Stimulated activated naive CD8-positive, alpha-beta T cell treated with anti-CD3 and anti-CD28 coated beads, Interleukin-15, Interleukin-2, amounts not matched to agents 100 ng/mL and 50 ng/mL, for 24 hours (primary cell): Measurements from ENCODE around the gene SLC27A3.

Experiments used
- H3K27ac Mint-ChIP-seq: one replicate; pipeline ENCODE4 v1.8.0; 2021; ENCODE audit warnings: mild to moderate bottlenecking, mixed read lengths
- H3K27me3 Mint-ChIP-seq: one replicate; pipeline ENCODE4 v1.8.0; 2021; ENCODE audit warnings: mixed read lengths
- H3K36me3 Mint-ChIP-seq: one replicate; pipeline ENCODE4 v1.8.0; 2021; ENCODE audit warnings: low read depth, mixed read lengths
- H3K4me1 Mint-ChIP-seq: one replicate; pipeline ENCODE4 v1.8.0; 2021; ENCODE audit warnings: low read depth, mixed read lengths
- H3K4me3 Mint-ChIP-seq: one replicate; pipeline ENCODE4 v1.8.0; 2021; ENCODE audit warnings: mild to moderate bottlenecking, mixed read lengths
- H3K9me3 Mint-ChIP-seq: one replicate; pipeline ENCODE4 v1.8.0; 2021; ENCODE audit warnings: mixed read lengths

SLC27A3 gene

DNA sequence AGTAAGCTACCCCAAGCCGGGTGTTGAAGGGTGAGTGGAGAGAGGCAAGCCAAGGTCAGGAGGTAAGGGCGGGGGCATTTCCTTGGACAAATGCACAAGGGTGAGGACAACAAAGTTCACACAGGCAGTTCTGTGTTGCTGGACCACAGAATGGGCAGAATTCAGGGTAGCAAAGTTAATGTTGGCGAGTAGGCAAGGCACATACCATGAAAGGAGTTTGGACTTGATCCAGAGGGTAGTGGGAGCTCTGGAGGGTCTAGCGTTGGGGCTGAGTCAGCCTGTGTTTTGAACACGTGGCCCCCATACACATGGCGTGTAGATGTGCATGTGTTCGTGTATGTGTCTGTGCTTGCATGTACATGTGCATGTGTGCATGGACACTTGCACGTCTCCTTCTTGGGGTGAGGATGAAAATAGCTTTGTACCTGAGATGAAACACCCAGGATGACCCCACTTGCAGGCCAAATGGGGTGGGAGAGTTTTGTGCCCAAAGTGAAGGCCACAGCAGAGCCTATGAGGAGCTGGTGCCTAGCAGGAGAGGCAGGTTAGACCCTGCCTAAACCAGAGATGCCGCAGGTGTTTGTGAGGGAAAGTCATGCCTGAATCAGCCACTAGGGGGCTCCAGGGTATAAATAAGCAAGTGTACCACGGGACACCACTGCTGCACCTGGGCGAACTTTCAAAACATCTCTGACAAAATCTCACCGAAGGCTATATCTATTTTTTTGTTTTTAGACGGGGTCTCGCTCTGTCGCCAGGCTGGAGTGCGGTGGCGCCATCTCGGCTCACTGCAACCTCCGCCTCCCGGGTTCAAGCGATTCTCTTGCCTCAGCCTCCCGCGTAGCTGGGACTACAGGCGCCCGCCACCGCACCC, 21.8 kb downstream of the SLC27A3 start:
- Mint-ChIP-seq H3K36me3 (no peaks in the 10 kb centered on the region), H3K27me3 (no peaks in the 10 kb centered on the region), H3K27ac (no peak overlapping the region), H3K9me3 (no peaks in the 10 kb centered on the region), H3K4me1 (peaks cover 12% of the 10 kb centered on the region), H3K4me3 (no peak overlapping the region)

DNA sequence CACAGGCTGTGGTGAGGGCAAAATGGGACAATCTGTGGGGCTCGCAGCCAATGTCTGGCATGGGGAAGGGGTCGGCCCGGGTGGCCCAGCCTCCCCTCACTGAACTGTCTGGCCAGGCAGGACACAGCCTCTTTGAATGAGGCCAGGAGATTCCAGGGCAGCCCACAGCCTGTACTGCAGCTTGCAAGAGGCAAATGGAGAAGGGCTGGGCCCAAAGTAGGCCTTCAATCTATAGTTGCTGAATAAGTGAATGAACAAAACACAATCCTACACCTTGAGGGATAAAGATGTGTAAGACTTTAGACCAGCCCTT, 23.2 kb downstream of the SLC27A3 start:
- Mint-ChIP-seq H3K9me3 (no peaks in the 10 kb centered on the region), H3K27me3 (no peaks in the 10 kb centered on the region), H3K4me1 (peaks cover 10% of the 10 kb centered on the region), H3K36me3 (peaks cover 2% of the 10 kb centered on the region), H3K27ac (no peak overlapping the region), H3K4me3 (no peak overlapping the region)

DNA sequence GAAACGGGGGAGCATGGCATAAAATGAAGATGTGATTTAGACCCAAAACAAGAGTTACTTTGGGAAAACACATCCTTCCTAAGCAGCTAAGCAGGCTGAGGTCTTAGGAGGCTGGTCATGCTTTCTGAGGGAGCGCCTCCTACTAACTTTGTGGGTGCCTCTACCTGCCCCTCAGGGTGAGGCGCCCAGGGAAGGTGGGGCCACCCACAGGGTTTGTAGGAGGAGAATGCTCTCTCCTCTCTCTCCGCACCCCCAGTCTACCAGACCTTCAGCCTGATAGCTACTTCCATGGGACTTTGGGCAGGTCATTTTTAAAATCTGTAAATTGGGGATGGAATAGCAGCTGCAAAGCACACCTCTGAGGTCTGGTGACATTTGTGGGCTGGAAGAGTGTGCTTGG, 23.8 kb downstream of the SLC27A3 start:
- no peaks in the 10 kb centered on the region for H3K27me3 Mint-ChIP-seq
- peaks cover 16% of the 10 kb centered on the region for H3K4me1 Mint-ChIP-seq
- H3K27ac Mint-ChIP-seq: no peak overlapping the region
- no peak overlapping the region for H3K4me3 Mint-ChIP-seq
- no peaks in the 10 kb centered on the region for H3K9me3 Mint-ChIP-seq
- H3K36me3 Mint-ChIP-seq: peaks cover 8% of the 10 kb centered on the region

DNA sequence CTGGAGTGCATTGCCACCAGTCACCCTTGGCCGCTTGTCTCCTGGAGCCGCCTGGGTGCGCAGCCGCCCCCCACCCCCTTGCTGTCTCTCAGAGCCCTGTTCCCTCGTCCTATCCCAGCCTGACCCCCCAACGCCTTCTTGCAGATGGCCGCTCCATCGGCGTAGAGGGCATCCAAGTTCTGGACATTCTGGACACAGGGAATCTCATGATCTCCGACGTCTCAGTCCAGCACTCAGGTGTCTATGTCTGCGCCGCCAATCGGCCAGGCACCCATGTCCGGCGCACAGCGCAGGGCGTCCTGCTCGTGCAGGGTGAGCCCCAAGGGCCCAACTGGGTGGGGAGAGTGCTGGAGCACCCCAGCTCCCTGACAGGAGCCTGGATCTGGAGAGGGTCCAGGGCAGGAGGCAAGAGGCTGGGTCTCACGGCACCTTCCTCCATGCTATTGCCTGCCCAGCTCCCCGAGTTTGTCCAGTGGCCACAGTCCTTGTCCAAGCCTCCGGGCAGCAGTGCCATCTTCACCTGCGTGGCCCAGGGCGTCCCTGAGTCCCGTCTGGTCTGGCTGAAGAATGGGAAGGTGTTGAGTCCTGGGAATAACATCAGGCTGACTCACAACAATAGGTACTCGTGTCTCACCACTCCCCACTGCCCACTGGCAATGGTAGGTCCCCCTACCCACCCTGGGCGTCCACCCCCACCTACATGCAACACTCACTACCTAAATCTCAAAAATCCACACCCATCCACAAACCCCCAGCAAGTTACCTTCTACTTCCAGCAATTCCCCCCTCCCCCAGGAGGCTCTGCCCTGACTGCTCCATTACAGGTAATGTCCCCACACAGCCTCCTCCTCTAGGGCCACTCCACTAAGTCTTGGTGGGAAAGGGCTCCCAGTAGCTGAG, 24.6 kb downstream of the SLC27A3 start:
- Mint-ChIP-seq H3K27ac (no peak overlapping the region), H3K4me1 (peaks cover 23% of the 10 kb centered on the region), H3K36me3 (peaks cover 8% of the 10 kb centered on the region), H3K4me3 (no peak overlapping the region), H3K27me3 (no peaks in the 10 kb centered on the region), H3K9me3 (no peaks in the 10 kb centered on the region)

DNA sequence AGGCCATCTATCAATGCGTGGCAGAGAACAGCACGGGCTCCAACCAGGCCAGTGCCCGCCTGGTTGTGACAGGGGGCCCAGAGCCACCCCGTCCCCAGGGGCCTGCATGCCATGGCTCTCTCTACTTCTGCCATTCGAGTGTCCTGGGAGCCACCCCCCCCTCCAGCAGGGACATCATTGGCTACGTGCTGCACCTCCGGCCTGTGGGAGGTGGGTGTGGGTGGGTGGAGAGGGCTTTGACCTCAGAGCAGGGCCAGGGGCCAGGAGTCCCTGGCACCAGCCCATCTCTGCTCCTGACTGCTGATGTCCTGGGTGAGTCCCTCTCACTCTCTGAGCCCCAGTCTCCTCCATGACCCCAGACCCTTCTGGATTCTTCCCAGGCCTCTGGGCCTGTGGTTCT, 25.3 kb downstream of the SLC27A3 start:
- Mint-ChIP-seq H3K9me3 (no peaks in the 10 kb centered on the region), H3K27ac (no peak overlapping the region), H3K36me3 (peaks cover 8% of the 10 kb centered on the region), H3K4me3 (no peak overlapping the region), H3K4me1 (peaks cover 30% of the 10 kb centered on the region), H3K27me3 (no peaks in the 10 kb centered on the region)

DNA sequence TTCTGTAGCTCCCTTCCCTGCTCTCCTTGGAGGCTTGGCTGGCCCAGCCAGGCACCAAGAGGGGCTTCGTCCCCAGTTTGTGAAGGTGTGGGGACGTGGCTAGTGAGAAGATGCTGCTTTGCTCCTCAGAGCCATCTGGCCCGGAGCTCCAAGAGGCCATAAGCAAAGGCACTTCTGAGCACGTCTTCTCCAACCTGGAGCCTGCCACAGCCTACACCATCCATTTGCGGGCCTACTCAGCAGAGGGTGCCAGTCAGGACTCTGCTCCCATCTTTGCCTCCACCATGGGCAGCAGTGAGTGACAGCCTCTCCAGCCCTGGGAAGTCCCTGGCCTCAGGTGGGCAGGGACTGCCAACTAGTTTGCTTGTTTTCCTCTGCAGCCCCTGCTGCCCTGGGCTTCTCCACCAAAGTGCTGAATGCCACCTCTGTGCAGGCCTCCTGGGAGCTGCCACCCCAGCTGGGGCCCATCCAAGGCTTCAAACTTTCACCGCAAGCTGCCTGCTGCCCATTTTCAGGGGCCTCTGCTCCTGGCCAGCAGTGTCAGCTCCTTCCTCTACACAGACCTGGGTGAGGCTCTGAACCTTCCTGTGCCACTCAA, 25.9 kb downstream of the SLC27A3 start:
- peaks cover 36% of the 10 kb centered on the region for H3K4me1 Mint-ChIP-seq
- H3K4me3 Mint-ChIP-seq: no peak overlapping the region
- no peaks in the 10 kb centered on the region for H3K9me3 Mint-ChIP-seq
- no peaks in the 10 kb centered on the region for H3K27me3 Mint-ChIP-seq
- H3K36me3 Mint-ChIP-seq: peaks cover 8% of the 10 kb centered on the region
- no peak overlapping the region for H3K27ac Mint-ChIP-seq

DNA sequence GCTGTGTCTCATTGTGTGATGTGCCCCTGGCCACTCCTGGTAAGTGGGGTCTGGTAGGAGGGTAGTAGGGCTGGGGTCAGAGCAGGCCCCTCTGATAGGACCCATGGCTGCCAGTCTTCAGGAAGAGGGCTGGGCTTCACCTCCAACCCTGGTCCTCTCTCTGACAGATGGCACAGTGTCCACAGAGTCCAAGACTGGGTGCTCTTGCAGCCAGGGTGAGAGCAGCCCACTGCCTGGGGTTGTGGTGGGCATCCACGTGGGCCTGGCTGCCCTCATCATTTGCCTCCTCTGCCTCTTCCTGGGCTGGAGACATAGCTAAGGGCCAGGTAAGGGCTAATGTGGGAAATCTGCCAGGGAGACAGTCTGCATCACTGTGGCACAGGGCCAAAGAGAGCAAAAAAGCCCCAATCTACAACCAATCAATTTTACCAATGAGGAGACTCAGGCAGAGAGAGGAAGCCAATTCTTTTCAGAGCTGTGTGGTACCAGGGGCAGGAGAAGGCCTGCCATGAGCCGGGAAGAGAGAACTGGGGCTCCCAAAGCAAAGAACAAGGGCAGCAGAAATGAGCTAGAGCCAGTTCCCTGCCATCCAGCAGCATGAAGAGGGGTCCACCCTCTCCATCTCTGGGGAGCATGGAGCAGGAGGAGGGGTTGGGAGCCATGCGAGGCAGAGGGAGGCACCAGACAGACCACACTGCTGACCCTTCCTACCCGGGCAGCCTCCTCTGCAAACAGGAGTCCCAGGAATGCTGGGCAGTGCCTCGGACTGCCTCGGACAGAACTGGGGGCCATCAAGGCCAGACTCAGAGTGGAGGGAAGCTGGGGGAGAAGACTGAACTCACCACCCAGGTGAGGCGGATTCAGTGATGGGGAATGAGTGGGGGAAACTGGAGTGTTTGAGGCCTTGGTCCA, 26.8 kb downstream of the SLC27A3 start:
- Mint-ChIP-seq H3K4me3 (no peak overlapping the region), H3K27ac (no peak overlapping the region), H3K9me3 (no peaks in the 10 kb centered on the region), H3K36me3 (peaks cover 12% of the 10 kb centered on the region), H3K4me1 (peaks cover 40% of the 10 kb centered on the region), H3K27me3 (no peaks in the 10 kb centered on the region)

DNA sequence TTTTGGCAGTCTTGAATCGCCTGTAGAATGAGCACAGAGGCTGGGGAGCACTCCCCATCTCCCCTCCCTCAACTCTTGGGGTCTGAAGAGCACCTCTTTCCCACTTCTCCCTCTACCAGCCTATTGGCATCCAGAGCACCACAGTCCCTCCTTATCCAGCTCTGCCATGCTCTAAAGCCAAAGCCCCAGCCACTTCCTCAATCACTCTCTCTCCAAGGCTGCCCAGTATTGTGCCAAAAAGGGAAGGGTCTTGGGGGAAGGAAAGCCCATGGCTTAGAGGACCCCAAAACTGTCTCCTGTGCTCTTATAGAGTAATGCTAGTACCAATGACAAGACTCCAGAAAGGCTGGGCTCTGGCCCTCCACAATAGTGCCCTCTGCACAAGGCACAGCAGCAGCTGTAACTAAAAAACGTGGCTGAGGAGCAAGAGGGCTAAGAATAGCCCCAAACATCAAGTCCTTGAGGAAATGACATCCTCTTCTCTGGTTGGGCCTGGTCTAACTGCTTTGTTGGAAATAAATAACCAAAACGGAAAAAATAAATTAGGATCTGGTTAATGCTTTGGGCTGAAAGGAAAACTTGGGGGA, 28.4 kb downstream of the SLC27A3 start:
- peak overlapping the region; percentile 28 for H3K27ac Mint-ChIP-seq
- no peak overlapping the region for H3K4me3 Mint-ChIP-seq
- H3K9me3 Mint-ChIP-seq: no peaks in the 10 kb centered on the region
- H3K4me1 Mint-ChIP-seq: peaks cover 37% of the 10 kb centered on the region
- peaks cover 21% of the 10 kb centered on the region for H3K36me3 Mint-ChIP-seq
- H3K27me3 Mint-ChIP-seq: no peaks in the 10 kb centered on the region

DNA sequence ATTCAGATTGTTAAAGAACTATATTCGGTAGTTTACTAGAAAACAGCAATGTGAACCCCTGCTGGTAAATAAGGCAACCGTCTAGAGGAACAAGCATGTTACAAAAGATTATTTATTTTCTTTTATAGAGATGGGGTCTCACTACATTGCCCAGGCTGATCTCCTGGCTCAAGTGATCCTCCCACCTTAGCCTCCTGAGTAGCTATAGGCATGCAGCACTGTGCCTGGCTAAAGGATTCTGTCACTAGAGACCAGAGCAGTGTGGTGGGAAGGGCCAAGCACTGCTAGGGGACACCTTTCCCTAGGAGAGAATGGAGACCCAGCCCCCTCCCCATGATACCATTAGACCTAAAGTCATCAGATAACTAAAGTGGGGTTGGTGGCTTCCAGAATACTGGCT, 28.9 kb downstream of the SLC27A3 start:
- no peak overlapping the region for H3K4me3 Mint-ChIP-seq

DNA sequence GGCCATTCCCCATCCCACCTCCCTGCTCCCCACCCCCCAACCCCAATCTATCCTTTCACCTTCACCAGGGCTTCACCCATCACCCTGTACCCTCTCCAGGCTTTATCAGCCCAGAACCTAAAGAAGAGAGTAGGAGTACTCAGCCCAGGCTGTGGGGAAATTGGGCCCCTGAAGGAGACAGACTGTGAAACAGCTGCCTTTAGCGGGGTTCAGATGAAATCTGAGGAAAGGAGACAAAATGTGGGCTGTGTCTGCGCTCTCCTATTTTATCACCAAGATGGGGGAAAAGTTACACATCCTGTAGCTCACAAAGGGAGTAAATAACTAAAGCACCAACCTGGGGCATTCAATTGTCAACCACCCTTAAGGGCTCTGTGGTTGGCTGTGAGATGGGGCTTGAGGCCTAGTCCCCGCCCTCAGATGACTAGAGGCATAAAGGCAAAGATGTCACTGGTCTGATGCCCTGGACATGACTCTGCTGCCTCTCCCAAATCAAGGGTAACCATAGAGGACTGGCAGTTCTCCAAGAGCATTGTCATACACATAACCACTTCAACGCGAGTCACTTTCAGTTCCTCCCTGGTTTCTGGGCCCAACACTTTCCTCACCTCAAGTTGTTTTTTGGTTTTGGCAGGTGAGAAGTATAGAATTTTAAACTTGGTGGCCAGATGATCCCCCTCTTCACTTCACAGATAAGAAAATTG, 30.0 kb downstream of the SLC27A3 start:
- Mint-ChIP-seq H3K36me3 (peaks cover 37% of the 10 kb centered on the region), H3K27me3 (no peaks in the 10 kb centered on the region), H3K9me3 (no peaks in the 10 kb centered on the region), H3K4me1 (peaks cover 37% of the 10 kb centered on the region), H3K27ac (peak overlapping the region; percentile 83), H3K4me3 (peak overlapping the region; percentile 31)

More for the DNA sequence above, 28.9 kb downstream of the SLC27A3 start:
- H3K27me3 Mint-ChIP-seq: no peaks in the 10 kb centered on the region
- peaks cover 27% of the 10 kb centered on the region for H3K36me3 Mint-ChIP-seq
- peaks cover 37% of the 10 kb centered on the region for H3K4me1 Mint-ChIP-seq
- no peaks in the 10 kb centered on the region for H3K9me3 Mint-ChIP-seq
- H3K27ac Mint-ChIP-seq: peak overlapping the region; percentile 83

DNA sequence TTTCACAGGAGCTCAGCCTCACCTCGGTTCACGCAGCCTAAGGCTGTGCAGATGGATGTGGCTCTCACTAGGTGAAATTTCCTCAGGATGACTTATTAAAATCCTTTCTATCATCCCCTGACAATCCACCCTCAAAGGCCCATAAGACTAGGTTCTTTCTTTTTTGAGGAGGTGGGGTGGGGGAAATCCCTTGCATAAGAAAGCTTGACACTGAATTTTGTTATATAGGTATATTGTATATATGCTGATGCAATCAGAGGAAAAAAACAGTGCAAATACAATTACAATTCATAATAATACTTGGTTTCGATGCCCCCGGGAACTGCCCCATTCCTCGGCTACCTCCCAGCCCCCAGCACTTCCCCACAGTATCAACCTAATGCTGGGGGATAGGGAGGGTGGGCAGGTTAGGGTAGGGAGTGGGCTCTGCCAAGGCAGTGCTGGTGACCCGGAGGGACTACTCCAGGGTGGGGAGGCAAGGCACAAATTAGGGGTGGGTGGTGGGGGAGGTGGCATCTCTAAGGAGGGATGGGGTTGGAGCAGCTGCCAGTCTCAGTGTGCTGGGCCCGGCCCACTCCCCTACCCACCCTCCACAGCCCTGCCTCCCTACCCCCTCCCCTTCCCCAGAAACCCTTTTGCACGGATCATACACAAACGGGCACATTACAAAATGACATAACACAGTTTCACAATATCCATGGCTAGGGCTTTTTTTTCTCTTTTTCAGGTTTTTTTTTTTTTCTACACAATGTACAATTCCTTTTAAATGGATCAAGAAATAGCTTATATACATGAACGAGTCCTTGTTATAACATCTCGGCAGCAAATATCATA, 30.9 kb downstream of the SLC27A3 start:
- H3K4me1 Mint-ChIP-seq: peaks cover 37% of the 10 kb centered on the region
- peak overlapping the region; percentile 31 for H3K4me3 Mint-ChIP-seq
- no peaks in the 10 kb centered on the region for H3K9me3 Mint-ChIP-seq
- H3K27me3 Mint-ChIP-seq: no peaks in the 10 kb centered on the region
- H3K27ac Mint-ChIP-seq: peak overlapping the region; percentile 83
- peaks cover 39% of the 10 kb centered on the region for H3K36me3 Mint-ChIP-seq

DNA sequence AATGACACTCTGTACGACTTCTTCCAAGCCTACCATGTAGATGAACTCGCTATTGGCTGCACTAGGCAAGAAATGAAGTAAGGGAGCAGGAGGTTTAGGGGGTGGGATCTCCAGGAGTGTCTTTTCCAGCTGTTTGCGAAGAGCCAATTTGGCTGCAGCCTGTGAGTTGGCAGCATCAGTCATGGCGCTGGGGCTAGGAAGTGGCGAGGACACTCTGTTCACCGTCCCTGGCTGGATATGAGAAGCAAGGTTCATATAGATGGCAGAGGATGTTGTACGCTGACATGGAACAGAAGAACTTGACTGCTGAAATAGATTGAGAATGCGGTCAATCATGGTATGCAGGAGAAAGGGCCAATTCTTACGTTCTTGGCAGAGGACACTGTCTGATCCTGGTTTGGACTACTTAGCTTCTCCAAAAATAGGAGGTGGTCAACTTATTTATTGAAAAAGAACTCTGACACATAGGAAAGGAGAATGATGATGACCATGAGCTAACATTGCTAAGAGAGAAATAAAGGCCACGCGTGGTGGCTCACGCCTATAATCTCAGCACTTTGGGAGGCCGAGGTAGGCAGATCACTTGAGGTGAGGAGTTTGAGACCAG, 41.2 kb downstream of the SLC27A3 start:
- Mint-ChIP-seq H3K9me3 (no peaks in the 10 kb centered on the region), H3K27ac (no peak overlapping the region), H3K27me3 (no peaks in the 10 kb centered on the region), H3K4me3 (no peak overlapping the region), H3K36me3 (peaks cover 66% of the 10 kb centered on the region), H3K4me1 (no peaks in the 10 kb centered on the region)
